HCT116 (cell line): Measurements from ENCODE around the gene NBEAL2. TPM values are rescaled to one million over a fixed set of nuclear protein-coding genes. Genes with fewer than 3 reads are reported as not detected.

Experiments used
- ATAC-seq: fragments of 200-7000 bp; cut with Tn5 transposase; 2 replicates; pipeline ENCODE4 v1.9.1; 2020; ENCODE audit warnings: mild to moderate bottlenecking, moderate library complexity
- BruUV-seq: library from RNA; stranded (reverse); fragments of 400-500 nt; replicated peaks from 2 replicates; lab custom pipeline; 2021; lab: Mats Ljungman, UMichigan
- CTCF ChIA-PET: fragments of 300-600 bp; sonication (Branson Sonifier 250); formaldehyde crosslinking; loops from one replicate; lab custom pipeline; 2021; ENCODE audit warnings: antibody characterized with exemption; lab: Charles Lee
- POLR2A ChIA-PET: fragments of 300-600, 350-600 bp; sonication (Branson Sonifier 250); formaldehyde crosslinking; loops from one replicate; lab custom pipeline; 2021; ENCODE audit warnings: antibody characterized with exemption; lab: Charles Lee
- RAD21 ChIA-PET, 2 experiments: fragments of 300-600 bp; sonication (Branson Sonifier 250); formaldehyde crosslinking; loops; one replicate each; lab custom pipeline; 2023; ENCODE audit warnings: low total read pairs in 2 of 2; ENCODE audit not compliant: uncharacterized antibody in 2 of 2, unreplicated experiment in 2 of 2, low non-redundant PET in 1 of 2; lab: Charles Lee
- DNase-seq: peaks from one replicate; pipeline ENCODE4 v3.0.0-alpha.2; 2010; ENCODE audit warnings: low read depth, low spot score
- H2AFZ ChIP-seq: fragments of 200-600 bp; shearing (Covaris generic), sonication (generic); 2 replicates; pipeline ENCODE4 v1.6.1; 2017; ENCODE audit warnings: low read depth, mixed run types, mixed read lengths, antibody characterized with exemption, low read length; ENCODE audit not compliant: poor library complexity, severe bottlenecking
- H3K27ac ChIP-seq: 2 replicates; pipeline ENCODE4 v1.5.1; 2012; ENCODE audit warnings: low read depth, low read length
- H3K27me3 ChIP-seq: fragments of 200-600 bp; sonication (generic); 2 replicates; pipeline ENCODE4 v1.6.1; 2016; ENCODE audit warnings: mixed run types, low read length, mixed read lengths; ENCODE audit not compliant: insufficient read depth
- H3K36me3 ChIP-seq, 2 experiments: fragments of 200-500 bp in 1 of 2; fragments of 200-600 bp in 1 of 2; sonication (Bioruptor generic) in 1 of 2; sonication (generic) in 1 of 2; 2 replicates each; pipeline versions ENCODE4 v1.5.1 to v1.6.1; 2014 to 2016; ENCODE audit warnings: low read length in 2 of 2, inconsistent platforms in 1 of 2, mixed read lengths in 1 of 2, mixed run types in 1 of 2; ENCODE audit not compliant: insufficient read depth in 2 of 2, control insufficient read depth in 1 of 2
- H3K4me1 ChIP-seq, 2 experiments: fragments of 200-600 bp in 1 of 2; sonication (generic) in 1 of 2; 2 replicates each; pipeline versions ENCODE4 v1.5.1 to v1.6.1; 2012 to 2017; ENCODE audit warnings: low read length in 2 of 2, inconsistent platforms in 1 of 2, mild to moderate bottlenecking in 1 of 2, mixed read lengths in 1 of 2, mixed run types in 1 of 2, moderate library complexity in 1 of 2; ENCODE audit not compliant: insufficient read depth in 2 of 2, control insufficient read depth in 1 of 2
- H3K4me2 ChIP-seq: fragments of 200-600 bp; sonication (generic); 2 replicates; pipeline ENCODE4 v1.6.1; 2017; ENCODE audit warnings: mixed run types, low read length, mixed read lengths
- H3K4me3 ChIP-seq, 2 experiments: fragments of 200-600 bp in 1 of 2; sonication (generic) in 1 of 2; replicated peaks in 1 of 2; 2 replicates each; pipeline ENCODE4 v1.5.1; 2011 to 2016; ENCODE audit warnings: low read length in 2 of 2, control low read depth in 1 of 2, low read depth in 1 of 2, mild to moderate bottlenecking in 1 of 2, mixed read lengths in 1 of 2, mixed run types in 1 of 2
- H3K79me2 ChIP-seq: fragments of 200-600 bp; sonication (generic); 2 replicates; pipeline ENCODE4 v1.6.1; 2017; ENCODE audit warnings: mild to moderate bottlenecking, mixed run types, low read length, moderate library complexity, mixed read lengths; ENCODE audit not compliant: insufficient read depth
- H3K9ac ChIP-seq: fragments of 200-600 bp; sonication (generic); 2 replicates; pipeline ENCODE4 v1.6.1; 2016; ENCODE audit warnings: low read length, mixed read lengths
- H3K9me2 ChIP-seq: fragments of 200-600 bp; sonication (generic), shearing (Covaris generic); 2 replicates; pipeline ENCODE4 v1.6.1; 2017; ENCODE audit warnings: mixed run types, mild to moderate bottlenecking, moderate library complexity; ENCODE audit not compliant: insufficient read depth
- H3K9me3 ChIP-seq, 2 experiments: fragments of 200-500 bp in 1 of 2; fragments of 200-600 bp in 1 of 2; sonication (Bioruptor generic) in 1 of 2; sonication (generic) in 1 of 2; 2 replicates each; pipeline ENCODE4 v1.6.1; 2014 to 2017; ENCODE audit warnings: low read length in 2 of 2, mixed read lengths in 2 of 2, inconsistent platforms in 1 of 2, low read depth in 1 of 2, mild to moderate bottlenecking in 1 of 2, mixed run types in 1 of 2, moderate library complexity in 1 of 2; ENCODE audit not compliant: control insufficient read depth in 1 of 2, insufficient read depth in 1 of 2
- H4K20me1 ChIP-seq: fragments of 200-600 bp; sonication (generic), shearing (Covaris generic); 2 replicates; pipeline ENCODE4 v1.6.1; 2017; ENCODE audit warnings: mixed run types, mild to moderate bottlenecking, moderate library complexity; ENCODE audit not compliant: insufficient read depth
- CBX3 ChIP-seq: IDR thresholded peaks from 2 replicates; pipeline ENCODE4 v1.6.1; 2012; ENCODE audit warnings: low read depth
- EGR1 ChIP-seq: IDR thresholded peaks from 2 replicates; pipeline ENCODE4 v1.6.1; 2012; ENCODE audit warnings: low read depth
- EZH2phosphoT487 ChIP-seq: fragments of 200-600 bp; IDR thresholded peaks from 2 replicates; pipeline ENCODE4 v1.6.1; 2018; ENCODE audit warnings: antibody characterized with exemption, borderline replicate concordance
- FOSL1 ChIP-seq: IDR thresholded peaks from 2 replicates; pipeline ENCODE4 v1.6.1; 2012; ENCODE audit warnings: low read depth
- JUND ChIP-seq: IDR thresholded peaks from 2 replicates; pipeline ENCODE4 v1.6.1; 2012
- POLR2A ChIP-seq: IDR thresholded peaks from 2 replicates; pipeline ENCODE4 v1.7.0; 2011; ENCODE audit warnings: borderline replicate concordance; ENCODE audit not compliant: insufficient read depth, insufficient read length; ENCODE audit errors: extremely low read depth
- SRF ChIP-seq: IDR thresholded peaks from 2 replicates; pipeline ENCODE4 v1.6.1; 2012; ENCODE audit warnings: low read depth
- TCF7L2 ChIP-seq: IDR thresholded peaks from 2 replicates; pipeline ENCODE4 v1.7.0; 2011; ENCODE audit warnings: borderline replicate concordance, inconsistent platforms; ENCODE audit not compliant: insufficient read depth, insufficient read length; ENCODE audit errors: extremely low read depth
- ZFX ChIP-seq: fragments of 450-650 bp; IDR thresholded peaks from 2 replicates; pipeline ENCODE4 v1.6.1; 2017
- intact Hi-C: fragments of 100-400 bp; cut with micrococcal nuclease; formaldehyde crosslinking; loops from 2 replicates; pipeline ENCODE4 v1.10.0; 2022
- total RNA-seq: library from RNA; stranded (reverse); gene quantifications from one replicate; pipeline ENCODE4 v1.2.1, GENCODE V29; 2021; ENCODE audit not compliant: unreplicated experiment
- TF ChIP-seq, protein P1 (sequence below), 3 experiments: fragments of 200-600 bp in 1 of 3; sonication (generic) in 1 of 3; IDR thresholded peaks in 2 of 3; conservative IDR thresholded peaks in 1 of 3; 2 replicates each; pipeline ENCODE4 v1.5.1; 2012 to 2017; ENCODE audit warnings: low read depth in 2 of 3, low read length in 2 of 3, antibody characterized with exemption in 1 of 3, borderline replicate concordance in 1 of 3, control low read depth in 1 of 3, mild to moderate bottlenecking in 1 of 3, mixed read lengths in 1 of 3, mixed run types in 1 of 3, moderate library complexity in 1 of 3; ENCODE audit not compliant: insufficient read depth in 1 of 3
- TF ChIP-seq, protein P2 (sequence below): IDR thresholded peaks from 2 replicates; pipeline ENCODE4 v1.6.1; 2012; ENCODE audit warnings: low read depth

Gene NBEAL2
- total RNA-seq, 1 experiment from 2014 or later: 72.9 TPM

- intact Hi-C loops: no loop called here
- peaks cover 6 to 7% of the 10 kb centered on the region in 2 experiments; a peak in 3 of 4 replicates for H3K36me3 ChIP-seq
- H3K27me3 ChIP-seq: no peaks in the 10 kb centered on the region
- H3K9me3 ChIP-seq: no peaks in the 10 kb centered on the region
- no peak for TF ChIP-seq EGR1
- no peak for TF ChIP-seq ZFX
- TF ChIP-seq, protein P1, sequence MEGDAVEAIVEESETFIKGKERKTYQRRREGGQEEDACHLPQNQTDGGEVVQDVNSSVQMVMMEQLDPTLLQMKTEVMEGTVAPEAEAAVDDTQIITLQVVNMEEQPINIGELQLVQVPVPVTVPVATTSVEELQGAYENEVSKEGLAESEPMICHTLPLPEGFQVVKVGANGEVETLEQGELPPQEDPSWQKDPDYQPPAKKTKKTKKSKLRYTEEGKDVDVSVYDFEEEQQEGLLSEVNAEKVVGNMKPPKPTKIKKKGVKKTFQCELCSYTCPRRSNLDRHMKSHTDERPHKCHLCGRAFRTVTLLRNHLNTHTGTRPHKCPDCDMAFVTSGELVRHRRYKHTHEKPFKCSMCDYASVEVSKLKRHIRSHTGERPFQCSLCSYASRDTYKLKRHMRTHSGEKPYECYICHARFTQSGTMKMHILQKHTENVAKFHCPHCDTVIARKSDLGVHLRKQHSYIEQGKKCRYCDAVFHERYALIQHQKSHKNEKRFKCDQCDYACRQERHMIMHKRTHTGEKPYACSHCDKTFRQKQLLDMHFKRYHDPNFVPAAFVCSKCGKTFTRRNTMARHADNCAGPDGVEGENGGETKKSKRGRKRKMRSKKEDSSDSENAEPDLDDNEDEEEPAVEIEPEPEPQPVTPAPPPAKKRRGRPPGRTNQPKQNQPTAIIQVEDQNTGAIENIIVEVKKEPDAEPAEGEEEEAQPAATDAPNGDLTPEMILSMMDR (IDR thresholded peaks at IDR 0.05 in 2 of 3, conservative IDR thresholded peaks at IDR 0.05 in 1 of 3; ENCODE audit: borderline replicate concordance in 1 of 3, insufficient read depth in 1 of 3, low read depth in 2 of 3, low read length in 2 of 3): no peak
- no peaks in the 10 kb centered on the region for H3K79me2 ChIP-seq
- ChIA-PET RAD21 (no interaction called here), POLR2A (no interaction called here), CTCF (no interaction called here)
- ATAC-seq: no peak
- H3K4me1 ChIP-seq: no peaks in the 10 kb centered on the region
- H3K9me2 ChIP-seq: no peaks in the 10 kb centered on the region
- no peak overlapping the region for H3K4me2 ChIP-seq
- H3K9ac ChIP-seq: no peak overlapping the region
- DNase-seq: no peak
- H2AFZ ChIP-seq: no peak overlapping the region
- no peak overlapping the region for H3K27ac ChIP-seq
- no peaks in the 10 kb centered on the region for H4K20me1 ChIP-seq
- no peak overlapping the region for H3K4me3 ChIP-seq
- BruUV-seq: no TSS peak
These were observed 29.4 kb downstream of the NBEAL2 start for GRCh38 chr3:47008851-47009224.

- H4K20me1 ChIP-seq: no peaks in the 10 kb centered on the region
- no peaks in the 10 kb centered on the region for H3K9me3 ChIP-seq
- no TSS peak for BruUV-seq
- DNase-seq (no peak), ATAC-seq (0 out of 2 replicates have a peak, but pooled peaks have one; percentile 18)
- H3K4me2 ChIP-seq: no peak overlapping the region
- H3K9me2 ChIP-seq: no peaks in the 10 kb centered on the region
- no peaks in the 10 kb centered on the region for H3K4me1 ChIP-seq
- H3K4me3 ChIP-seq: no peak overlapping the region
- H3K27ac ChIP-seq: no peak overlapping the region
- intact Hi-C loops: no loop called here
- no peaks in the 10 kb centered on the region for H3K27me3 ChIP-seq
- H3K36me3 ChIP-seq: peaks cover 6 to 7% of the 10 kb centered on the region in 2 experiments; a peak in 3 of 4 replicates
- H3K79me2 ChIP-seq: no peaks in the 10 kb centered on the region
- CTCF ChIA-PET: no interaction called here
- POLR2A ChIA-PET: no interaction called here
- RAD21 ChIA-PET: no interaction called here
- no peak overlapping the region for H2AFZ ChIP-seq
- no peak overlapping the region for H3K9ac ChIP-seq
- no peak for TF ChIP-seq TCF7L2
- TF ChIP-seq ZFX: no peak
- TF ChIP-seq POLR2A: no peak
- no peak for TF ChIP-seq CBX3
- no peak for TF ChIP-seq EZH2phosphoT487
- no peak for TF ChIP-seq FOSL1
- no peak for TF ChIP-seq JUND
- TF ChIP-seq, protein P2, sequence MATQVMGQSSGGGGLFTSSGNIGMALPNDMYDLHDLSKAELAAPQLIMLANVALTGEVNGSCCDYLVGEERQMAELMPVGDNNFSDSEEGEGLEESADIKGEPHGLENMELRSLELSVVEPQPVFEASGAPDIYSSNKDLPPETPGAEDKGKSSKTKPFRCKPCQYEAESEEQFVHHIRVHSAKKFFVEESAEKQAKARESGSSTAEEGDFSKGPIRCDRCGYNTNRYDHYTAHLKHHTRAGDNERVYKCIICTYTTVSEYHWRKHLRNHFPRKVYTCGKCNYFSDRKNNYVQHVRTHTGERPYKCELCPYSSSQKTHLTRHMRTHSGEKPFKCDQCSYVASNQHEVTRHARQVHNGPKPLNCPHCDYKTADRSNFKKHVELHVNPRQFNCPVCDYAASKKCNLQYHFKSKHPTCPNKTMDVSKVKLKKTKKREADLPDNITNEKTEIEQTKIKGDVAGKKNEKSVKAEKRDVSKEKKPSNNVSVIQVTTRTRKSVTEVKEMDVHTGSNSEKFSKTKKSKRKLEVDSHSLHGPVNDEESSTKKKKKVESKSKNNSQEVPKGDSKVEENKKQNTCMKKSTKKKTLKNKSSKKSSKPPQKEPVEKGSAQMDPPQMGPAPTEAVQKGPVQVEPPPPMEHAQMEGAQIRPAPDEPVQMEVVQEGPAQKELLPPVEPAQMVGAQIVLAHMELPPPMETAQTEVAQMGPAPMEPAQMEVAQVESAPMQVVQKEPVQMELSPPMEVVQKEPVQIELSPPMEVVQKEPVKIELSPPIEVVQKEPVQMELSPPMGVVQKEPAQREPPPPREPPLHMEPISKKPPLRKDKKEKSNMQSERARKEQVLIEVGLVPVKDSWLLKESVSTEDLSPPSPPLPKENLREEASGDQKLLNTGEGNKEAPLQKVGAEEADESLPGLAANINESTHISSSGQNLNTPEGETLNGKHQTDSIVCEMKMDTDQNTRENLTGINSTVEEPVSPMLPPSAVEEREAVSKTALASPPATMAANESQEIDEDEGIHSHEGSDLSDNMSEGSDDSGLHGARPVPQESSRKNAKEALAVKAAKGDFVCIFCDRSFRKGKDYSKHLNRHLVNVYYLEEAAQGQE: no peak
- no peak for TF ChIP-seq SRF
These were observed 30.0 kb downstream of the NBEAL2 start for GRCh38 chr3:47009225-47010110.
